Stimulated activated CD4-positive, alpha-beta T cell treated with anti-CD3 and anti-CD28 coated beads, TNF-alpha, amount 100 ng/mL, for 48 hours (primary cell): Measurements from ENCODE around the gene SSBP4.
"Not testable (repeated sequence)": the region's sequence is repeated elsewhere in the genome, so short reads cannot be mapped to it uniquely, and the experiment has no call there.

Experiments used
- DNase-seq, 3 donors: peaks; one replicate each; pipeline ENCODE4 v3.0.0-alpha.2; 2020; ENCODE audit warnings: low read depth in 3 of 3

Gene SSBP4

DNA sequence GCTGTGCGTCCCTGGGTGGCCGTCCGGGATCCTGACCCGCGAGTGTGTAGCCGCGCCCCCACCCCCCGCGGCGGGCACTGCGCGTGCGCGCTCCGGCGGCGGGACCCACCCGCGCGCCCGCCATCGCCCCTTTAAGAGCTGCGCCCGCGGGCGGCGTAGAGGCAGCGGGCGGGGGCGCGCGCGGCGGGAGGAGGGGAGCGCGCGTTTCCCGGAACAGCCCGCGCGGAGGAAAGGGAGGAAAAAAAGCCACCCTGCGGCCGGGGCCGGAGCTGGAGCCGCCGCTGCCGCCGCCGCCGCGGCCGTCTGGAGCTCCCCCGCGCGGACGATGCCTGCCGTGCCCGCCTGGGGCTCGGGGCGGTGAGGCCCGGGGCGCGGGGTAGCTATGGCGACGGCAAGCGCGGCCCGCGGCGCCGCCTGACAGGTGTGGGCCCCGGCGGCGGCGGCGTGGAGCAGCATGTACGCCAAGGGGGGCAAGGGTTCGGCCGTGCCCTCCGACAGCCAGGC lies at the start of gene SSBP4:
Gene SSBP4, plus strand, starts transcription at position 204 of the 504 bp plus-strand sequence. Its CDS starts 251 bp downstream, at position 455.
- DNase-seq, result peak in 2 of 3 donors; percentile 48 to 61

DNA sequence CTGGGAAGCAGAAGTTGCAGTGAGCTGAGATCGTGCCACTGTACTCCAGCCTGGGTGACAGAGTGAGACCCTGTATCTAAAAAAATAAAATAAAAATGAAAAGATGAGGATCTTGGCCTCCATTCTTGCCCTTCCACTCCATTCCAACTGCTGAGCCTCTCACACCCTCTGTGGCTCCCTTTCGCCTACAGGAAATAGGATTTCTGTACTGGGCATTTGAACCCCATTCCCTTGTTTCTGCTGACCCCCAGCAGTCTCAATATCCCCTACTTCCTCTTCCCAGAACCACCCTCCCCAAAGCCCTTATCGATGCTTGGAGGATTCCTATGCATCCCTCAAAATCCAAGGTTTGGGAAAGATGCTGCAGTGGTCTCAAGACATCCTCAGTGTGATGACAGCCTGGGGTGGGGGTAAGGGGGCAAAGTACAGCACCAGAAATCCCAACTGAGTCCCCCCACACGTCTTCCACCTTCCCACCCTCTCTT lies 45.7 kb upstream of the SSBP4 start:
- DNase-seq, result no peak

GRCh38 chr19:18373892-18374629 lies 45.1 kb upstream of the SSBP4 start:
- DNase-seq, result peak; percentile 9 to 14 (median 13)

GRCh38 chr19:18377026-18377425 lies 42.2 kb upstream of the SSBP4 start:
- DNase-seq, result no peak

- DNase-seq, result no peak
These were observed 39.1 kb upstream of the SSBP4 start for GRCh38 chr19:18379803-18380747.

- no peak for DNase-seq
These were observed 38.4 kb upstream of the SSBP4 start for GRCh38 chr19:18380843-18381242.

- DNase-seq, result not testable (repeated sequence)
These were observed 35.6 kb upstream of the SSBP4 start for GRCh38 chr19:18383622-18384021.

DNA sequence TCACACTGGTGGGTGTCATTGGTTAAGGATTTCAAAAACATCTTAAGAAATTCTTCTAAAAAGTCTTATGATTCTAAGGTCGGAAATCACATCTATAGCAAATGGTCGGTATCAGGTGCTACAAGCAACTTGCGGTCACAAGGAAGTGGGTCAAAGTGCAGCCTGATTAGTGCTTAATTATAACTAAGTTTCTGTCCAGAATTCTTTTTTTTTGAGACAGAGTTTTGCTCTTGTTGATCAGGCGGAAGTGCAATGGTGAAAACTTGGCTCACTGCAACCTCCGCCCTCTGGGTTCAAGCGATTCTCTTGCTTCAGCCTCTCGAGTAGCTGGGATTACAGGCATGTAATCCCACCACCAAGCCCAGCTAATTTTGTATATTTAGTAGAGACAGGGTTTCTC lies 34.4 kb upstream of the SSBP4 start:
- no peak for DNase-seq

DNA sequence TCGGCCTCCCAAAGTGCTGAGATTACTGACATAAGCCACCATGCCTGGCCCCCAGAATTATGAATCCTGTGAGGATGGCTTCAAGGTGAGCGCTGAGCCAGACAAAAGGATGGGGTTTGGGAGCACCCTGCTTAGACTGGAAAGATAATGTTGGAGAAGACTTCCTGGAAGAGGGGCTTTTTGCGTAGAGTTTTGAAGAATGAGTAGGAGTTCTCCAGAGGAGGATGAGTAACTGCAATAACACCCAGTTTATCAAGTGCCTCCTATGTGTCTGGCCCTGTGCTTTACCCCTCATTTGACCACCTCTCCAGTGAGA lies 33.9 kb upstream of the SSBP4 start:
- DNase-seq, result no peak

- peak in 2 of 3 donors; percentile 16 to 21 for DNase-seq
These were observed 33.3 kb upstream of the SSBP4 start, which contains the start of gene GDF15 for GRCh38 chr19:18385675-18386542. Gene GDF15, plus strand, starts transcription at chr19:18386158. Its CDS starts 32 bp downstream, at chr19:18386190.

DNA sequence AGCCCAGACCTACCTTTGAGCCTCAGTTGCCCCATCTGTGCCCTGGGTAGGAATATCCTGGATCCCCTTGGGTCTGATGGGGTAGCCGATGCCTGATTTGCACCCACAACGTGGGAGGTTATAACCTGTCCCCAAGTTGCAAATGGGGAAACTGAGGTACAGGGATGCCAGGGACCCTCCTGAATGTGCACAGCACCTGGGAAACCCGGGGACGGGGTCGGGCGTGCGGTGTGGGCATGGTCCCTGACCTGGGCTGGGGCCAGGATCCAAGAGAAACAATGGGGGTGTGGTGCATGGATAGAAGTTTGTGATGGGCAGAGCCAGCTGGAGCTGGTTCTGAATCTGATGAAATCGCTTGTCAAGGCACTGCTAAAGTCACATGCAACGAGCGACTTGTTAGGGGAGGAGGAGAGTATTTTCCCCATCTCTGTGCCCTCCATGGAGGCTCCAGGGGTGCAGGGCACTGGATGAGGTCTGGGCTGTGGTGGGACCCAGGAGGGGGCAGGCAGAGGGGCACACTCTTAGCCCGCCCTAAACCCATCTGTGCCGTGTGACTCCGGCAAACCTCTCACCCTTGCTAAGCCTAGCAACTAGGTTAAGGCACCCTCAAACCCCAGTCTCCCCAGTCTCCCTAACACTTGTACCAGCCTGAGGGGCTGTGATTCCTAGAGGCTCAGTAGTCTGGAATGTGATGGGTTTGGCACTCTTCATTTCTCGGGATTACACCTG lies 32.5 kb upstream of the SSBP4 start:
- DNase-seq, result no peak

DNA sequence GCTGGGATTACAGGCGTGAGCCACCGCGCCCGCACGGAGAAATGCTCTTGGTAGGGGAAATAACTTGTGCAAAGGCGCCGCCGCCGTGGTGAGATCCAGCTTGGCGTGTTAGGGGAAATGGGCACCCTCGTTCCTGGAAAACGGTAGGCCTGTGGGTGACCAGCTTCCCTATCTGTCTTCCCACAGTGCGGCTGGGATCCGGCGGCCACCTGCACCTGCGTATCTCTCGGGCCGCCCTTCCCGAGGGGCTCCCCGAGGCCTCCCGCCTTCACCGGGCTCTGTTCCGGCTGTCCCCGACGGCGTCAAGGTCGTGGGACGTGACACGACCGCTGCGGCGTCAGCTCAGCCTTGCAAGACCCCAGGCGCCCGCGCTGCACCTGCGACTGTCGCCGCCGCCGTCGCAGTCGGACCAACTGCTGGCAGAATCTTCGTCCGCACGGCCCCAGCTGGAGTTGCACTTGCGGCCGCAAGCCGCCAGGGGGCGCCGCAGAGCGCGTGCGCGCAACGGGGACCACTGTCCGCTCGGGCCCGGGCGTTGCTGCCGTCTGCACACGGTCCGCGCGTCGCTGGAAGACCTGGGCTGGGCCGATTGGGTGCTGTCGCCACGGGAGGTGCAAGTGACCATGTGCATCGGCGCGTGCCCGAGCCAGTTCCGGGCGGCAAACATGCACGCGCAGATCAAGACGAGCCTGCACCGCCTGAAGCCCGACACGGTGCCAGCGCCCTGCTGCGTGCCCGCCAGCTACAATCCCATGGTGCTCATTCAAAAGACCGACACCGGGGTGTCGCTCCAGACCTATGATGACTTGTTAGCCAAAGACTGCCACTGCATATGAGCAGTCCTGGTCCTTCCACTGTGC lies 30.9 kb upstream of the SSBP4 start:
- peak; percentile 54 to 71 (median 70) for DNase-seq

DNA sequence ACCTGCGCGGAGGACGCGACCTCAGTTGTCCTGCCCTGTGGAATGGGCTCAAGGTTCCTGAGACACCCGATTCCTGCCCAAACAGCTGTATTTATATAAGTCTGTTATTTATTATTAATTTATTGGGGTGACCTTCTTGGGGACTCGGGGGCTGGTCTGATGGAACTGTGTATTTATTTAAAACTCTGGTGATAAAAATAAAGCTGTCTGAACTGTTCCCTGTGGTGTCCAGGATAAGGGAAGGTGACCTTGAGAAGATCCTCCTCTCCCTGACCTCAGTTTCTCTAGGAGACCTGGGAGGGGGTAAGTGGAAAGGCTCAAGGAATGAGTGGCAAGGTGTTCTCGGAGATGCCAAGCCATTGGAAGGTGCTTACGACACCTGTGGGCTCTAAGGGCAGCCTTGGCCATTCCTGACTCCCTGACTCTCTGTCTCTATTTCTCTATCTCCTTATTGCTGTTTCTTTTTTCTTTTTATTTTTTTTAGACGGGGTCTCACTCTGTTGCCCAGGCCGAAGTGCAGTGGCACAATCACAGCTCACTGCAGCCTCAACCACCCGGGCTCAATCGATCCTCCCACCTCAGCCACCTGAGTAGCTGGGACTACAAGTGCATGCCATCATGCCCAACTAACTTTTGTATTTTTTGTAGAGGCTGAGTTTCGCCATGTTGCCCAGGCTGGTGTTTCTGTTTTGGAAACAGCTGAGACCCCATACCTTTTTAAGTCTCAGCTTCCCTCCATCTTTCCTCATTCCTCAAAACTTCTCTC lies 30.1 kb upstream of the SSBP4 start:
- DNase-seq, result no peak

- no peak for DNase-seq
These were observed 29.5 kb upstream of the SSBP4 start for GRCh38 chr19:18389726-18390064.

DNA sequence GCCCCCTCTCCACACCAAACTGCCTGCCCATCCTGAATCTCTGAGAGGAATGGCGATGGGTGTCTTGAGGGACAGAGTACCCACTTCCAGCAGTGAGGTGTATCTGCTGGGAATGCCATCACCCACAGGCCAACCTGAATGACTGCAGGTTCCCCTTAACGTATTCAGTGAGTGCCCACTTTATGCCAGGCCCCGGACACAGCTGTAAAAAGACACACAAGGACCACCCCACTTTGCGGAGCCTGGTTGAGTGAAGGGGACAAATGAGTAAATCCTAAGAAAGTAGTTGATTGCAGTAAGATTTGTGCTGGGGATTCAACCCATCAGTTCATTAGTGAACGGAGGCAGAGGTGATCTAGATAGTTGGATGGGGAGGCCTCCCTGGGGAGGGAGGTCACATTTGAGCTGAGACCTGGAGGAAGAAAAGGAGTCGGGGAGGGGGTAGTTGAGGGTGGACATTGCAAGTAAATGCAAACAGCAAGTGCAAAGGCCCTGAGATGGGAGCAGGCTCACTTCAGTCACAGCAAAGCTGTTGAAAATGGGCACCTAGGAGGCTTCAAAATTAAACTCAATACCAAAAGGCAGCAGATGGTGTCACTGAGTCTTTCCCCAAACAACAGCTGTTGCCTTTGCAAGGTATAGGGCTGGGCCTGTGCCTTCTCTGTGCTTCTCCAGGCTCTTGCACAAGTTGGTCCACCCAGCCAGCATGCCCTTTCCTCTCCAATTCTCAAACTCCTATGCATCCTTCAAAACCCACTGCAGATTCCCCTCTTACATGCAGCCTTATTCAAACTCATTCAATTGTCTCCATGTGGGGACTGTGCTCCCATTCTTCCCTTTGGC lies 28.9 kb upstream of the SSBP4 start:
- no peak for DNase-seq

DNA sequence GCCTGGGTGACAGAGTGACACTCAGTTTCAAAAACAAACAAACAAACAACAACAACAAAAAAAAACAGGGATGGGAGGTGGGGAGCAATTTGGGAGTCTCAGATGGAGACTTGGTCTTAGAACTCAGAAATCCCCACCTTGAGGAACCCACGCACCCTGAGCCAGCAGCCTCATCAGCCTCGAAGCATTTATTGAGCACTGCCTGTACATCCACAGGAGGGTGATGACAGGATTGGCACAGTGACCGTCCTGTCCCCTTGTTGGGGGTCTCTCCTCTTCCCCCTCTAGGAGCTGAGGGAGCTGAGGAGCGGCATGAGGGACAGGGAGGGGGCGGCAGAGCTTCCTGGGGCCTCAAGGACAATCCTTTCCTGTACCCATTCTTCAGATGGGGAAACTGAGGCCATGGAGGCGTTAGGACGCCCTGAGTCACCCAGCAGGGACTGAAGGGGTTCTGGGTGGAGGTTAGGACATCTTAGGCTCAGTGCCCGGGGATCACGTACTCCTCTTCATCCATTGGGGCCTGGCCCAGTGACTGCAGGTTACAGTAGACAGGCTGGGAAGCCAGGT lies 27.6 kb upstream of the SSBP4 start:
- DNase-seq, result no peak

DNA sequence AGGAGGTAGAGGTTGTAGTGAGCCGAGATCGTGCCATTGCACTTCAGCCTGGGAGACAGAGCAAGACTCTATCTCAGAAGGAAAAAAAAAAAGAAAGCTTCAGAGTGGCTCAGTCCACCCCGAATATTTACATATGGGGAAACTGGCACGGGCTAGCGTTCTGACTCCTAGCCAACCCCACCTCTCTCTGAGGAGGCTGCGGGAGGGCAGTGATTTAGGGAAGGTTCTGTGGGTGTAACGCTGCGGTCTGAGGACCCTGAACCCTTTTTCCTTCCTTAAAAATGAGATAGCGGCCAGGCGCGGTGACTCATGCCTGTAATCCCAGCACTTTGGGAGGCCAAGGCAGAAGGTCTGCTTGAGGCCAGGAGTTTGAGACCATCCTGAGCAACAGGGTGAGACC lies 26.8 kb upstream of the SSBP4 start:
- no peak for DNase-seq

GRCh38 chr19:18392926-18393325 lies 26.3 kb upstream of the SSBP4 start:
- DNase-seq, result no peak
